GM18951 (cell line): ENCODE measurements around the gene DNAJC25.

ENCODE experiments used
- POLR2A ChIP-seq: IDR thresholded peaks from 4 replicates; pipeline ENCODE4 v1.6.1; 2011; ENCODE audit warnings: mild to moderate bottlenecking; ENCODE audit not compliant: insufficient read length, insufficient read depth; ENCODE audit errors: extremely low read depth
- in situ Hi-C: fragments of 300-500 bp; cut with MboI; formaldehyde crosslinking; loops from one replicate; pipeline ENCODE4 v1.12.0; 2022; ENCODE audit warnings: low sequenced_read_pairs, mixed read lengths, inconsistent platforms; ENCODE audit not compliant: unreplicated experiment

DNAJC25 gene

GRCh38 chr9:111631214-111631971, at the start of gene DNAJC25:
Gene DNAJC25 (plus strand): TSS chr9:111631334. CDS start chr9:111631408, 74 bp downstream.
- peak; percentile 100 for TF ChIP-seq POLR2A
- in situ Hi-C loops, result no loop called here

GRCh38 chr9:111582888-111583287, 48.2 kb upstream of the DNAJC25 start:
- in situ Hi-C loops, result no loop called here
- TF ChIP-seq POLR2A, result no peak

GRCh38 chr9:111586378-111586777, 44.8 kb upstream of the DNAJC25 start:
- TF ChIP-seq POLR2A, result no peak
- in situ Hi-C loops, result no loop called here

- no peak for TF ChIP-seq POLR2A
- in situ Hi-C loops, result no loop called here
These were observed 42.3 kb upstream of the DNAJC25 start for GRCh38 chr9:111588846-111589245.

GRCh38 chr9:111597852-111598732, 33.0 kb upstream of the DNAJC25 start:
- in situ Hi-C loops, result no loop called here
- TF ChIP-seq POLR2A, result no peak

GRCh38 chr9:111598733-111599091, 32.4 kb upstream of the DNAJC25 start:
- in situ Hi-C loops, result no loop called here
- TF ChIP-seq POLR2A, result no peak

GRCh38 chr9:111599092-111599954, 31.8 kb upstream of the DNAJC25 start, which contains the start of gene PTGR1:
Gene PTGR1 (minus strand): TSS chr9:111599647. CDS start chr9:111597422, 2,225 bp downstream.
- in situ Hi-C loops, result no loop called here
- no peak for TF ChIP-seq POLR2A

- in situ Hi-C loops, result no loop called here
- no peak for TF ChIP-seq POLR2A
These were observed 31.2 kb upstream of the DNAJC25 start for GRCh38 chr9:111599955-111600343.

GRCh38 chr9:111601237-111602018, 29.7 kb upstream of the DNAJC25 start:
- no peak for TF ChIP-seq POLR2A
- in situ Hi-C loops, result no loop called here

- no peak for TF ChIP-seq POLR2A
- in situ Hi-C loops, result no loop called here
These were observed 28.1 kb upstream of the DNAJC25 start for GRCh38 chr9:111603041-111603440.

GRCh38 chr9:111604054-111604615, 27.0 kb upstream of the DNAJC25 start:
- in situ Hi-C loops, result no loop called here
- TF ChIP-seq POLR2A, result no peak

- in situ Hi-C loops, result no loop called here
- no peak for TF ChIP-seq POLR2A
These were observed 26.0 kb upstream of the DNAJC25 start for GRCh38 chr9:111605041-111605559.
